NCI-H82 treated with DMSO at 0.1 percent for 48 hours (cell line): Measurements from ENCODE around the gene KLHL29.

ENCODE experiments used
- DNase-seq: peaks from one replicate; lab custom pipeline; 2025; ENCODE audit not compliant: unreplicated experiment; lab: John Stamatoyannopoulos, UW

The KLHL29 gene

GRCh38 chr2:23447405-23447804 lies 62.4 kb downstream of the KLHL29 start:
- no peak for DNase-seq

- no peak for DNase-seq
Measured at GRCh38 chr2:23448906-23449305, 63.9 kb downstream of the KLHL29 start.

- DNase-seq, result no peak
Measured at GRCh38 chr2:23449413-23449812, 64.4 kb downstream of the KLHL29 start.

GRCh38 chr2:23449831-23450331 lies 64.9 kb downstream of the KLHL29 start:
- no peak for DNase-seq

GRCh38 chr2:23452372-23452771 lies 67.4 kb downstream of the KLHL29 start:
- no peak for DNase-seq

- DNase-seq, result no peak
Measured at GRCh38 chr2:23452853-23453420, 68.0 kb downstream of the KLHL29 start.

- DNase-seq, result no peak
Measured at GRCh38 chr2:23453432-23453831, 68.5 kb downstream of the KLHL29 start.

- peak; percentile 53 for DNase-seq
Measured at GRCh38 chr2:23453836-23454460, 69.0 kb downstream of the KLHL29 start.

GRCh38 chr2:23454501-23455120 lies 69.6 kb downstream of the KLHL29 start:
- no peak for DNase-seq

- no peak for DNase-seq
Measured at GRCh38 chr2:23456396-23456795, 71.4 kb downstream of the KLHL29 start.

- DNase-seq, result no peak
Measured at GRCh38 chr2:23456881-23457760, 72.1 kb downstream of the KLHL29 start.

- no peak for DNase-seq
Measured at GRCh38 chr2:23457990-23458682, 73.2 kb downstream of the KLHL29 start.

GRCh38 chr2:23459032-23459431 lies 74.1 kb downstream of the KLHL29 start:
- no peak for DNase-seq

GRCh38 chr2:23460228-23460627 lies 75.2 kb downstream of the KLHL29 start:
- DNase-seq, result no peak

GRCh38 chr2:23460993-23461392 lies 76.0 kb downstream of the KLHL29 start:
- no peak for DNase-seq

- DNase-seq, result no peak
Measured at GRCh38 chr2:23464156-23464555, 79.2 kb downstream of the KLHL29 start.

- DNase-seq, result no peak
Measured at GRCh38 chr2:23464905-23465537, 80.0 kb downstream of the KLHL29 start.

GRCh38 chr2:23465936-23466335 lies 81.0 kb downstream of the KLHL29 start:
- no peak for DNase-seq

- no peak for DNase-seq
Measured at GRCh38 chr2:23467618-23468017, 82.6 kb downstream of the KLHL29 start.

- no peak for DNase-seq
Measured at GRCh38 chr2:23468474-23469141, 83.6 kb downstream of the KLHL29 start.
